CD4-positive, alpha-beta T cell treated with Interleukin-17A for 1 hour (primary cell): Measurements from ENCODE around the gene CLDN25.

ENCODE experiments used
- DNase-seq: peaks from one replicate; pipeline ENCODE4 v3.0.0-alpha.2; 2020

CLDN25 gene

GRCh38 chr11:113814181-113814580 lies 34.6 kb downstream of the CLDN25 start:
- DNase-seq, result no peak

DNA sequence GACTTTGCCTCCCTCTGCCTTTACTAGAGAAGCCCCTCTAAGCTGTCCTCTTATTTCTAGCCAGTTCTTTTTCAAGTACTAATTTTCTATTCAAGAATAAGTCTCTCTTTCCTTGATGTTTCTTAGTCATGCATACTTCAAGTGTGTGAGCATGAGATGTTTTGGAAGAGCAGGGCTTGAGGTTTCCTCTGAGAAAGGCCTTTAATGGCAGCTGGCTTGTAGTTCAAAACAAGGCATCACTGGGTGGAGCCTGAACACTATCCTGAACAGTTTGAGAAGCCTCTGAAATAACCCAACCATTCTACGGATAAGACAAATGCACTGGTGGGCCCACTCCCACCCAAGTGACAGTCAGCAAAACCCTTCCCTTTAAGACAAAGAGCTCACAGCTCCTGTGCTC lies 37.6 kb downstream of the CLDN25 start:
- no peak for DNase-seq

DNA sequence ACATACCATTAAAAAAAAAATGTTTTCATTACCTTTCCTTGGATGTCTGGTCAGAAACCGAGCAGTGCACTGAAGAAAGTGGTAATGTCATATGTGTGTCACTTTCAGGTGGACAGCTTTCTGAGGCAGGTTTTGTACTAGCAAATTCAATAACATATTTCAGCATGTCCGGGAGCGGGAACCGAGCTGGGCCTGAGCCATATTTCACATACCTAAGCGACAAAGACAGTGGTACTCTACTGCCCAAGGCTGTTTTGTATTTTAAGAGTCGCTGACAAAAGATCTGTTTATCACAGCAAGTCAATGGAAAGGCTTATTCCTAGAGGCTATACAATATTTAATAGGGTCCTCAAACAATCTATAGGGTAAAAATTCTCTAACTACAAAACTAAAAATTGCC lies 38.0 kb downstream of the CLDN25 start:
- DNase-seq, result no peak

DNA sequence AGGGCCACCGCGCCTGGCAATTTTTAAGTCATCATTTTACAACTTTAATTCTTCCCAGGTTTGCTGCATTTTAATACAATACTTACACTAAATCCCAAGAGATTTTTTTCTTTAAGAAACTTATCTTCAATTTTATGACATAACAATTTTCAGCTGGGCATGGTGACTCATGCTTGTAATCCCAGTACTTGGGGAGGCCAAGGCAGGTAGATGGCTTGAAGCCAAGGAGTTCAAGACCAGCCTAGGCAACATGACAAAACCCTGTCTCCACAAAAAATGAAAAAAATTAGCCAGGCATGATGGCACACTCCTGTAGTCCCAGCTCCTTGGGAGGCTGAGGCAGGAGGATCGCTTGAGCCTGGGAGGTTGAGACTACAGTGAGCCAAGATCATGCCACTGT lies 38.8 kb downstream of the CLDN25 start:
- DNase-seq, result no peak

DNA sequence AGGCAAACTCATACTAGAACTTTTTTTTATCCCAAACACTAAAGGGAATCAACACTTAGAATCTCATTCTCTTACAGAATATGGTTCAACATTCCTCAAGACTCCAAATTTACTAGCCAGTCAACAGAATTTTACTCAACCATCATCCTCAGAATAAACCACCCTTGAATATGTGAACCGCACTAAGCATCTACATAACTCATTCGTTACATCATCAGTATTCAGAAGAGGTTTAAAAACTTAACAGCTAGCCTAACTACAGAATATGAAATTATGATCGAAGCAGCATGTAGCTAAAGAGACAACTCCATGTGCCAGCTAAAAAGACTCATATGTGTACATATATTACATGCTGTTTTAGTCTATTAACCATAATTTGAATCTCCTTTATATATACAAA lies 47.9 kb downstream of the CLDN25 start:
- DNase-seq, result no peak

- no peak for DNase-seq
Observed at GRCh38 chr11:113828191-113828590, 48.6 kb downstream of the CLDN25 start.

DNA sequence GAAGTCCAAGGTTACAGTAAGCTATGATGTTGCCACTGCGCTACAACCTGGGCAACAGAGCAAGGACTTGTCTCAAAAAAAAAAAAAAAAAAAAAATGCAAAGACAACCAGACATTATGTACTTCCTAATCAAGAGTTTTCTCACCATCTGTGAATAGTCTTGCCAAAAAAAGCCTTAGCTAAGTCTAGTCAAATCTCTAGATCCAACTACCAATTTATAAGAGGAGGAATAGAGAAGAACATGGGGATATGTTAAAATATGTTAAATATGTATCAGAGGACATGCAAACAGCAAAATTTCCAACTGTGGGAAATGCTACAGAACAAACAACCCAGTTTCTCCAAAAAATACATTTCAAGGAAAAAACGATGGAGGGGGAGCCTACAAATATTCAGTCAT lies 50.2 kb downstream of the CLDN25 start:
- DNase-seq, result no peak
